Testis (tissue), 2 donors: ENCODE data around the gene TPCN1.

Experiments
- CTCF ChIP-seq, 3 experiments: fragments of 450-650 bp in 2 of 3; fragments of 200-600 bp in 1 of 3; sonication (generic) in 1 of 3; IDR thresholded peaks; one replicate each; pipeline ENCODE4 v1.5.1; 2016 to 2019; ENCODE audit warnings: antibody characterized with exemption in 3 of 3, mild to moderate bottlenecking in 2 of 3, moderate library complexity in 1 of 3
- POLR2A ChIP-seq: fragments of 450-650 bp; IDR thresholded peaks from one replicate; pipeline ENCODE4 v1.6.1; 2017; ENCODE audit warnings: antibody characterized with exemption, mild to moderate bottlenecking, moderate library complexity

- TF ChIP-seq CTCF (IDR thresholded peaks at IDR 0.05) (no peak), POLR2A (no peak)
Measured at GRCh38 chr12:113322343-113322742, 101.1 kb downstream of the TPCN1 start.
